Measurements from ENCODE around the gene ECI2.

- TF ChIP-seq POLR2A (IDR thresholded peaks at IDR 0.05; ENCODE audit: low read length), result no peak
- TF ChIP-seq GATA1 (IDR thresholded peaks at IDR 0.05; ENCODE audit: low read depth, low read length), result no peak
These were observed 45.4 kb upstream of the ECI2 start for GRCh38 chr6:4180652-4181255.
